ENCODE data around the gene WDR45.

The WDR45 gene

GRCh38 chrX:49100704-49101628, 21.3 kb upstream of the WDR45 start:
- TF ChIP-seq GATA3 (IDR thresholded peaks at IDR 0.05; ENCODE audit: low read depth, low read length) (no peak), GATA2 (IDR thresholded peaks at IDR 0.05; ENCODE audit: low read depth, low read length) (no peak)

GRCh38 chrX:49096419-49096818, 16.7 kb upstream of the WDR45 start:
- TF ChIP-seq GATA2 (IDR thresholded peaks at IDR 0.05; ENCODE audit: low read depth, low read length) (no peak), GATA3 (IDR thresholded peaks at IDR 0.05; ENCODE audit: low read depth, low read length) (no peak)

- TF ChIP-seq GATA3 (IDR thresholded peaks at IDR 0.05; ENCODE audit: low read depth, low read length) (no peak), GATA2 (IDR thresholded peaks at IDR 0.05; ENCODE audit: low read depth, low read length) (no peak)
Observed at GRCh38 chrX:49089553-49089952, 9.9 kb upstream of the WDR45 start.

GRCh38 chrX:49082271-49082871, 2.7 kb upstream of the WDR45 start:
- TF ChIP-seq GATA3 (IDR thresholded peaks at IDR 0.05; ENCODE audit: low read depth, low read length): no peak
- TF ChIP-seq GATA2 (IDR thresholded peaks at IDR 0.05; ENCODE audit: low read depth, low read length): no peak

- TF ChIP-seq GATA2 (IDR thresholded peaks at IDR 0.05; ENCODE audit: low read depth, low read length): no peak
- TF ChIP-seq GATA3 (IDR thresholded peaks at IDR 0.05; ENCODE audit: low read depth, low read length): no peak
Observed at GRCh38 chrX:49077941-49078340, 1.7 kb downstream of the WDR45 start.

GRCh38 chrX:49075347-49075746, 4.3 kb downstream of the WDR45 start:
- no peak for TF ChIP-seq GATA3 (IDR thresholded peaks at IDR 0.05; ENCODE audit: low read depth, low read length)

- TF ChIP-seq GATA2 (IDR thresholded peaks at IDR 0.05; ENCODE audit: low read depth, low read length) (no peak), GATA3 (IDR thresholded peaks at IDR 0.05; ENCODE audit: low read depth, low read length) (no peak)
Observed at GRCh38 chrX:49073601-49074575, 5.8 kb downstream of the WDR45 start, which contains the start of gene PRAF2. Gene PRAF2, minus strand, starts transcription at chrX:49074002. Its CDS starts 15 bp downstream, at chrX:49073987.

- TF ChIP-seq GATA3 (IDR thresholded peaks at IDR 0.05; ENCODE audit: low read depth, low read length): no peak
- no peak for TF ChIP-seq GATA2 (IDR thresholded peaks at IDR 0.05; ENCODE audit: low read depth, low read length)
Observed at GRCh38 chrX:49072712-49073095, 7.0 kb downstream of the WDR45 start.

- no peak for TF ChIP-seq GATA3 (IDR thresholded peaks at IDR 0.05; ENCODE audit: low read depth, low read length)
- TF ChIP-seq GATA2 (IDR thresholded peaks at IDR 0.05; ENCODE audit: low read depth, low read length): no peak
Observed at GRCh38 chrX:49071877-49072711, 7.6 kb downstream of the WDR45 start.

GRCh38 chrX:49070988-49071387, 8.7 kb downstream of the WDR45 start:
- TF ChIP-seq GATA2 (IDR thresholded peaks at IDR 0.05; ENCODE audit: low read depth, low read length): no peak
- TF ChIP-seq GATA3 (IDR thresholded peaks at IDR 0.05; ENCODE audit: low read depth, low read length): no peak

- TF ChIP-seq GATA3 (IDR thresholded peaks at IDR 0.05; ENCODE audit: low read depth, low read length) (no peak), GATA2 (IDR thresholded peaks at IDR 0.05; ENCODE audit: low read depth, low read length) (no peak)
Observed at GRCh38 chrX:49069038-49069437, 10.6 kb downstream of the WDR45 start.

GRCh38 chrX:49067285-49068120, 12.2 kb downstream of the WDR45 start:
- TF ChIP-seq GATA3 (IDR thresholded peaks at IDR 0.05; ENCODE audit: low read depth, low read length) (no peak), GATA2 (IDR thresholded peaks at IDR 0.05; ENCODE audit: low read depth, low read length) (no peak)

Data from SH-SY5Y (cell line).